Measurements from ENCODE around the gene TMEM175.
"Not testable (repeated sequence)": the region's sequence is repeated elsewhere in the genome, so short reads cannot be mapped to it uniquely, and the experiment has no call there.

The TMEM175 gene

GRCh38 chr4:989722-990471 is 57.6 kb downstream of the TMEM175 start:
- DNase-seq (ENCODE audit: low spot score): no peak

DNA sequence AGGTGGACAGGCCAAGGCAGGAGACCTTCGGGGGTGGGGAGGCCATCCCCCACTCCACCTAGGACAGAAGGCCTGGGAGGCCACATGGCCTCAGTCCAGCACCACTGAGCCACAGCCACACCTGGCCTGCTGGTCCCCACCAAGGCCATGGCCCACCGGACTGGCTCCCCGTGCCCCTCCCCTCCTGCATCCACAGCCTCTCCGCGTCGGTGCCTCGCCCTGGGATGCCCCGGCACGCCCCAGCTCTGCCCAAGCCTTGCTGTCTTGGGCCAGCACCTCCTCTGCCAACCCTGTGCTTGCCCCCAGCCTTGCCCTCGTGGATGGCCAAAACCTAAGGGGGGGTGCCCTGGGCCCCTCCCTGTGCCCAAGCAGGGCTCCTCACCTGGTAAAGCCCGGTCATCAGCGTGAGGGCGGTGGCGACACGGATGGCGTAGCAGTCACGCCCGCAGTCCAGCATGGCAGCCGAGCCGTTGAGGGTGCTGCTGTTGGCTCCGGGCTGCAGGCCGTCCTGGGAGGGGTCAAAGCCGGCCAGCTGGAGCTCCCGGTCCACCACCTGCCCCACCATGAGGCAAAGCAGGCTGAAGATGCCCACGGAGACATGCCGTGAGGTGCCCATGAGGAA is 58.6 kb downstream of the TMEM175 start:
- no peak for DNase-seq (ENCODE audit: low spot score)

DNA sequence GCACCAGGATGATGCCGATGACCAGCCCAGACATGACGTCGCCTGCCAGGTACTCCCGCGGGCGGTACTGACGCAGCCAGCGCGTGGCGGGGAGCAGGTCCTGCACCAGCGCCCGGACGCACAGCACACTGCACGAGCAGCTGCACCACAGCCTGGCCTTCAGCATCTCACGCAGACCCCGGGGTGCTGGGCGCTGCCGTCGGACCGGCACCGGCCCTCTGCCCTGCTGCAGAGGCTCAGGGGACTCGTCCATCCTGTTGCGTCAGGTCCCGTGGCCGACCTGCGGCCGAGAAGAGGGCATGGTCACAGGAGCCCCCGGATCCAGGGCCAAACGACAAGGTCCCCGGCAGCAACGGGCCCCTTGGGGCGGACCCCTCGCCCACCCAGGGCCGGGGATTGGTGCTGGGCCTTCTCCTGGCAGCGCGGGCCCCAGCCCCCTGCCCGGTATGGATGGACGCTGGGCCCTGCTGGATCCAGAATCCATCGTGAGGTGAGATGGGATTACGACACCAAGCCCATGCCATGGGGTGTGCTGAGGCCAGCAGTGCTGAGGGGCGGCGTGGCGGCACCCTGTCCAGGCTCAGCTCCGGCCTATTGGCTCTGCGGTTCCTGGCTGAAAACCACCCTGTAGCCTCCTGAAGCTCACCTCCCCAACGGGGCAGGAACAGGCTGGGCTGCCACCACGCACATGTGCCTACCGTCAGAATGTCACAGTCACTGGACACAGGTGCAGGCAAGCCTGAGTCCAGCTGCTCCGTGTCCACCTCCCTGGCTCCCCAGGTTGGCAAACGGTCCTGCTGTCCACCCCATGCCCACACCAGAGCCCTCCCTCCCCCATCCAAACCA is 59.4 kb downstream of the TMEM175 start:
- no peak for DNase-seq (ENCODE audit: low spot score)

- DNase-seq (ENCODE audit: low spot score): no peak
Observed at GRCh38 chr4:992297-993110, 60.2 kb downstream of the TMEM175 start.

DNA sequence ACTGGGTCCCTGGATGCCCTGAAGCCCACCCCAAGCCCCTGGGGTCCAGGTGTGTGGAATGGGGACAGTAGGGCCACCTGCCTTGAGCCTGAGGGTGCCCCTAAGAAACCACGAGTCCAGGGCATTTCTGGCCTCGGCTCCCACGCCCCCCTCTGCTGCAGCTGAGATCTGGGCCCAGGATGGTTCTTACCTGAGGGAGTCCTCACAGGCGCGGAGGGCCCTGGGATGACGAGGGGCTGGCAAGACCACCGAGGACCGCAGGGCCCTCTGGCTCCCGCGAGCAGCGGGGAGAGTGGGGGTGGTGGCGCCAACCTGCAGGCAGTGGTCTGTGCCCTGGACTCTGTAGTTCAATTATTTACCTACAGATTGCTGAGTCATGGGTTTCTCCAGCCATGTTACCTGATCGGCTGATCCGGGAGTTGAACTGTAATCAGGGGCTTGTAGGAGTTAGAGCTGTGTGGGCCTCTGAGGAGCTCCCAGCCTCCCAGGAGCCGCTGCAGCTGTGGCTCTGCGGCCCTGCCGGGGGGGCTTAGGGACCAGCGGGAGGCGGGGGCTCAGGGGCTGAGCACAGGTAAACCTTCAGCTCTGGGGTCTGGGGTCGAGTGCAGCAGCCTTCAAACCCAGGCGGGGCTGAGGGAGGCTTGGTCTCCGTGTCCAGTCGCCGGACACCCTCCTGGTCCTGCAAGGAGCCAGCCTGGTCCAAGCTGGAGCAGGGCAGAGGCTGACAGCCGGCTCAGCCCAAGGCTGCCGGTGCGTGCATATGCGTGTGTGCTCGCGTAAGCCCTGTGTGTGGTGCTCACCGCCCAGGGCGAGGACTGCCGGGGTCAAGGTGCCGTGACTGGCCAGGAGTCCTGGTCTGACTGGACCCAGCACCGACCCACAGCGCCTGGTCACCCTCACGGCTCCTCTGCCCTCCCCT is 61.1 kb downstream of the TMEM175 start, which contains the start of gene SLC26A1:
Gene SLC26A1, minus strand, starts transcription at position 294 of the 919 bp plus-strand sequence. CDS start 1,701 bp downstream, outside the sequence.
- DNase-seq (ENCODE audit: low spot score): no peak

DNA sequence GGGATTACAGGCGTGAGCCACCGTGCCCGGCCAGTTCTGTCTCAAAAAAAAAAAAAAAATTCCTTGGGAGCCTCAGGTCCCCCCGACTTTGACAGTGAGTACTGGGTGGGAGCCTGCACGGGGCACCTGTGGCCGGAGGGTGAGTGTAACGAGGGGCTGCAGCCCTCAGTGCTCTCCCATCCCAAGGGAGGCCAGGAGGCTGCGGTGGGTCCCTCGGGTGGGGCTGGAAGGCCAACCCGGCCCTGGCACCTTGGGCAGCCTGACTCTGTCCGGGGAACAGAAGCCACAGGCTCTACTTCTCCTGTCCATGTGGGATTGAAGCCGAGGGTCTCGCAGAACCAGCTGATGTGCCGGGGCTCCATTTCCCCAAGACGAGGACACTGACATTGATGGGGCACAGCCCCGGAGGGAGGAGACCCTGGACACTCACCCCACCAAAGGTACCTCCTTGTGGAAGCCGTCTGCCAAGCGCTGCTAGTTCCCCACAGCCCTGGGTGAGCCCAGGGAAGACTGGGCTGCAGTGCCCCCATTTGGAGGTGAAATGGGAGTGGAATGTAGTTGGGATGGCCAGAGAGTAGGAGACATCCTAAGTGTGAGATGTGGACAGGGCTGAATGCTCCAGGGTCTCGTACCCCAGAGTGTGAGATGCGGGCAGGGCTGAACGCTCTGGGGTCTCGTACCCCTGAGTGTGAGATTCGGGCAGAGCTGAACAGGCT is 63.2 kb downstream of the TMEM175 start:
- no peak for DNase-seq (ENCODE audit: low spot score)

DNA sequence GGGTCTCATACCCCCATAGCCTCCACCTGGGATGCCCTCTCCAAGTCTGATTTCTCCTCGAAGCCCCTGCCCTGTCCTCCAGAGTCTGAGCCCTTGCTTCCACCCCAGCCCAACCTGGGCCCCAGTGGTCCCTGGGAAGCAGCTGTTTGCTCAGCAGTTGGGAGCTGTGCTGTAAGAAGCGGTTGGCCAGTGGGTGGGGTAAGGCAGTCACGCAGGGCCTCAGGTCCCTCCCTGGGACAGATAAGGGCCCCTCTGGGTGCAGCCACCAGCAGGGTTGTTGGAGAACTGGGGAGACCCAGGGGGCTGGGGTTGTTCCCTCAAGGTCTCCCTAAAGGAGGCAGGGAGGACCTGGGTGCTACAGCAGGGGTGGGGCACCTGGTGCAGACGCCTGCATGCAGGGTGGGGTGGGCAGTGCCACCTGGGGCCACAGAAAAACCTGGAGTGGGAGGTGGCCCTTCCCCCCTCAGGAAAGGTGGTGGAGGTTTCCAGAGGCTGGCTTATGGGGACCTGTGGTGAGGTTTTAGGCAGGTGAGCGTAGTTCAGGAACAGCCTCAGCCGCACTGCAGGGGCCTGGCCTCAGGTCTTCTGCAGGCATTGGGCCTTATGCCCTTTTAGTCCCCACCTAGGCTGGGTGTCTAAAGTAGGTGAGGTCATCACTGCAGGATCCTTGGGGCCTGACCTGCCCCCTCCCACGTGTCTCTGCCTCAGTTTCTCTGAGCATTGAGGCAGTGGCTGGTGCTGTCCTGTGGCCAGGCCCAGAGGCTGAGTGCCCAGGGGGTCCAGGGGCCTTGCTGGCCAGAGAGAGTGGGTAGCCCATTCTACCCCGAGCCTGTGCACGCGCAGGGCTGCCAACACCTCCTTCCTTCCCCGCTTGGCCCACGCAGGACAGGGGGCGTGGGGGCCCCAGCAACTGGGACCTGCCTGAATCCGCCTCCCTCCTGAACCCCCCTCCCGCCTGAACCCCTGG is 64.1 kb downstream of the TMEM175 start:
- DNase-seq (ENCODE audit: low spot score): no peak

GRCh38 chr4:996997-997374 is 64.7 kb downstream of the TMEM175 start:
- no peak for DNase-seq (ENCODE audit: low spot score)

DNA sequence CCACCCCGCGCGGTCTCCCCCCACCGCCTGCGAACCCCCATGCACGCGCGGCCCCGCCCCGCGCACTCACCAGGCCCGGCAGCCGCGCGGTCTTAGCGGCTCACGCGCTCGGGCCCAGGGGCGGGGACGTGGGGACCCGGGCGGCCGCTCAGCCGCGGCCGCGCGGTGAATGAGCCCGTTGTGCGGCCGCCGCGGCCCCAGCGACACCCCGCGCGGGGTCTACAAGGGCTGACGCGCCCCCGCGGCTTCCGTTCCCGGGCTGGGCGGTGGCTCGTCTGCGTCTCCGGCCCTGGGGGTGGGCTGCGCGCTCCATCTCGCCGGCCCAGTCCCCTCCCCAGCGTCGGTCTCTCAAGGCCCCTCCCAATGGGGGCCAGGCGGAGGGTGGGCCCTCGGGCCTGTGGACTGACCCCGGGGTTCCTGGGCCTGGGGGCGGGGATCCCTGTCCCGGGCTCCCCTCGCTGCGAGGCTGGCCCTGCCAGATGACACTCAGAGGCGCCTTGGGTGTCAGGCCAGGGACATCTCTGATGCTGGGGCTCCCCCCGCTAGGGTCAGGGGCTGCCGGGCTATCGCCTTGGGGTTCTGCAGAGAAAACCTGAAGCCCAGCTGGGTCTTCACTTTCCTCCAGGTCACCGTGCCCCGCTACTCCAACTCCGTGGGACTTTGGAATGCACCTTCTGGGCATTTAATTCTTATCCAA is 65.3 kb downstream of the TMEM175 start:
- DNase-seq (ENCODE audit: low spot score): no peak

DNA sequence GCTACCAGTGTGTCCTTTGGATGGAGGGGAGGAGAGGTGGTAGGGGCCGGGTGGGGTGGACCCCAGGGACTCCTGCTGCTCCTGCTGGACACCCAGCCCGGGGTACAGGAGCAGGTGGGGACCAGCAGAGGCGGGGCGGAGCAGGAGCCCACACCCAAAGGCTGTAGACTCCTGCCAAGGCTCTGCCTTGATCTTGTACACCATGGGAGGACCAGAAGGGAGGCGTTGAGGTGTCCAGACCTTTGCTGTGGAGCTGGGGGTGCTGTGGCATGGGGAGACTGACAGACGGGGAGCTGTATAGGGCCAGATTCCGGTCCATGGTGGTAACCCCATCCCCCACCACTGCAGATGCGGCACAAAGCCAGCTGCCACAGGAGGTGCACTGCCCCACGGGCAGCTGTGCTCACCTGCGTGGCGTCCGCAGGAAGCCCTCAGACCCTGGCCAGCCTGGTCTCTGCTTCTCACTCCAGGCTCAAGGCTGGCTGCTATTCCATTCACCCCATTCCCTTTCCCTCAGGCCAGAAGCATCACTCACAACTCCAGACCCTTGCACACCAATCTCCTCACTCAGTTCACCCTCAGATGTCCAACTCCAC is 65.9 kb downstream of the TMEM175 start:
- DNase-seq (ENCODE audit: low spot score): no peak

- DNase-seq (ENCODE audit: low spot score): not testable (repeated sequence)
Observed at GRCh38 chr4:999240-999863, 67.1 kb downstream of the TMEM175 start.

DNA sequence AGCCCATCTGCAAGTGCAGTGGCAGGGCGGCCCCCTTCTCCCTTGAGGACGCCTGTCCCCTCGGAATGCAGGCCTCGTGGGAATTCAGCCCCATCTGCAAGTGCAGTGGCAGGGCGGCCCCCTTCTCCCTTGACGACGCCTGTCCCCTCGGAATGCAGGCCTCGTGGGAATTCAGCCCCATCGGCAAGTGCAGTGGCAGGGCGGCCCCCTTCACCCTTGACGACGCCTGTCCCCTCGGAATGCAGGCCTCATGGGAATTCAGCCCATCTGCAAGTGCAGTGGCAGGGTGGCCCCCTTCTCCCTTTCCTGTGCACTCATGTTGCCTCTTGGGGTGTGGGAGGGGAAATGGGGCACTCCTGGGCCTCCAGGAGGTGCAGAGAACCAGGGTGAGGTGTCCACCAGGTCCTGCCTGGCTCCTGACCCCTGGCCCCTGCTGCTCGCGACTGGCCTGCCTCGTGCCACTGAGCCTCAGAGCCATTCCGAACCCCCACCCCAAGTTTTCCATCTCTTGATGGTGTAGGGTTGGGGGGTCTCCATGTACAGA is 67.7 kb downstream of the TMEM175 start:
- no peak for DNase-seq (ENCODE audit: low spot score)

DNA sequence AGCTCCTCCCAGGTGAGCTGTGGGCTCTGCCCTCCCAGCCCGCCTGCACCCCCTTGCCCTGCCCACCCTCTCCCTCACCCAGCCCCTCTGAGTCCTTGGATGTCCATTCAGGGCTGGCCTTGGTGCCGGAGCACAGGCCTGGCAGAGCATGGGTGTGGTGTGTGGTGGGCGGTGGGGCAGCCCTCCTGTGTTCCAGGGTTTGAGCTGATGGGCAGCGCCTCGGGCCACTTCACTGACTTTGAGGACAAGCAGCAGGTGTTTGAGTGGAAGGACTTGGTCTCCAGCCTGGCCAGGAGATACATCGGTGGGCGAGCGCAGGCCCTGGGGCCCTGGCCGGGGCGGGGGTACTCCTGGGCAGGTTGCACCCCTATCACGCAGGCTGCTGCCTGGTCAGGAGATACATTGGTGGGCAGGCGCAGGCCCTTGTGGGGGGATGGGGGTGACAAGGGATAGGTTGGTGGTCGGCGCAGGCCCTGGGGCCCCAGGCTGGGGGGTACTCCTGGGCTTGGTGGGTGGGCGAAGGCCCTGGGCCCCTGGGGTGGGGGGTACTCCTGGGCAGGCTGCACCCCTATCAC is 68.5 kb downstream of the TMEM175 start:
- no peak for DNase-seq (ENCODE audit: low spot score)

DNA sequence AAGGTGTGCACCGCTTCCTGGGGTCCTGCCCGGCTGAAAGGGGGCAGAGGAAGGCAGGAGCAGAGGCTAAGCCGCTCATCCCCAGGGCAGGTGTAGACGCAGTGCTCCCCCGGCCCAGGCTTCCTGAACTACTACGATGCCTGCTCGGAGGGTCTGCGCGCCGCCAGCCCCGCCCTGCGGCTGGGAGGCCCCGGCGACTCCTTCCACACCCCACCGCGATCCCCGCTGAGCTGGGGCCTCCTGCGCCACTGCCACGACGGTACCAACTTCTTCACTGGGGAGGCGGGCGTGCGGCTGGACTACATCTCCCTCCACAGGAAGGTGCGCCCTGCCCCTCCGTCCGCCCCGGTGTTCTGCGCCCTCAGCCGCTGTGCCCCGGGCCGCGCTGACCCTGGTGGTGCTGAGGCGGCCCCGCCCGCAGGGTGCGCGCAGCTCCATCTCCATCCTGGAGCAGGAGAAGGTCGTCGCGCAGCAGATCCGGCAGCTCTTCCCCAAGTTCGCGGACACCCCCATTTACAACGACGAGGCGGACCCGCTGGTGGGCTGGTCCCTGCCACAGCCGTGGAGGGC is 69.4 kb downstream of the TMEM175 start:
- DNase-seq (ENCODE audit: low spot score): no peak

DNA sequence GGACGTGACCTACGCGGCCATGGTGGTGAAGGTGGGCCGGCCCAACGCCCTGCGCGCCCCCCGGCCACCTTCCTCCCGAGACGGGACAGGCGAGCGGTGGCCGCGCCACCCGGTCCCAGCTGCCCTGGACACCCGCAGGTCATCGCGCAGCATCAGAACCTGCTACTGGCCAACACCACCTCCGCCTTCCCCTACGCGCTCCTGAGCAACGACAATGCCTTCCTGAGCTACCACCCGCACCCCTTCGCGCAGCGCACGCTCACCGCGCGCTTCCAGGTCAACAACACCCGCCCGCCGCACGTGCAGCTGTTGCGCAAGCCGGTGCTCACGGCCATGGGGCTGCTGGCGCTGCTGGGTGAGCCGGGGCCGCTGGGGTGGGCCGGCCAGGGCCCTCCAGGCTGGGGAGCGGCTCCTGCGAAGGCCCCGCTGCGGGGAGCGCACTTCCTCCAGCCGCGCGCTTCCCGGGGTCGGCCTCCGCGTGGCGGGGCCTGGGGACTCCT is 69.9 kb downstream of the TMEM175 start:
- DNase-seq (ENCODE audit: low spot score): no peak

DNA sequence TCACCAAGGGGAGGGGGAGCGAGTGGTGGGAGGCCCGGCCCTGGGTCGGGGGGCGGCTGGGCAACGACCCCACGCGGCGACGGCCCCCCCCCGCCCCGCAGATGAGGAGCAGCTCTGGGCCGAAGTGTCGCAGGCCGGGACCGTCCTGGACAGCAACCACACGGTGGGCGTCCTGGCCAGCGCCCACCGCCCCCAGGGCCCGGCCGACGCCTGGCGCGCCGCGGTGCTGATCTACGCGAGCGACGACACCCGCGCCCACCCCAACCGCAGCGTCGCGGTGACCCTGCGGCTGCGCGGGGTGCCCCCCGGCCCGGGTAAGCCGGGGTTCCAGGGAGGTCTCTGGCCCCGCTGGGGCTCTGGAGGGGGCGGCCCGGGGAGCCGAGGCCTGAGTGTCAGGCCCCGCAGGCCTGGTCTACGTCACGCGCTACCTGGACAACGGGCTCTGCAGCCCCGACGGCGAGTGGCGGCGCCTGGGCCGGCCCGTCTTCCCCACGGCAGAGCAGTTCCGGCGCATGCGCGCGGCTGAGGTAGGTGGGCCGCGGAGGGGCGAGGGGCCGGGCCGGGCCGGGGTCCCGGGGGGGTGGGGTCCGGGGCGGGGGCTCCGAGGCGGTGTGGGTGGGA is 70.5 kb downstream of the TMEM175 start:
- DNase-seq (ENCODE audit: low spot score): no peak

Data from activated CD4-positive, alpha-beta T cell treated with anti-CD3 and anti-CD28 coated beads, Interleukin-2, Interleukin-4, amounts not matched to agents 100 ng/mL and 50 ng/mL, durations not matched to agents 16 hours and 8 hours (primary cell).